ENCODE results near the gene ARRB2.

The ARRB2 gene

GRCh38 chr17:4768298-4768697, 57.9 kb downstream of the ARRB2 start:
- no peak for DNase-seq

DNA sequence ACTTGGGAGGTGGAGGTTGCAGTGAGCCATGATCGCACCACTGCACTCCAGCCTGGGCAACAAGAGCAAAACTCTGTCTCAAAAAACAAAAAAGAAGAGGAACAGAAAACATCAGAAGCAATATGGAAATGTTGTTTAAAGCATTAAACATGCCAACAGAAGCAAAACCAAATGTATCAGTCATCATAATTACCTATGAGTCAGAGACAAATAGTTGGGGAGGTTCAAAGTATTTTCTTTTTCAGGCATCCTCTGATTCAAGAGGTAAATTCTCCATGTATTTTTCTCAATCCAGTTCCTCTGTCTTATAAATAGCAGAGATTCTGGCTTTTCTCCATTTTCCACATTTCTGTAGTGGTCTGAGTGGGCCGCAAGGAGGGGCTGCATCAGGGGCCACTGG, 59.2 kb downstream of the ARRB2 start:
- DNase-seq = no peak

Data from NCI-H510A treated with DMSO at 0.1 percent for 48 hours (cell line).